K562 (cell line): ENCODE results near the gene MARCHF7.

Experiments
- EZH2 ChIP-seq: IDR thresholded peaks from 2 replicates; pipeline ENCODE4 v1.6.1; 2012; ENCODE audit warnings: low read depth, mild to moderate bottlenecking, inconsistent platforms, low read length, borderline replicate concordance
- MTA2 ChIP-seq: fragments of 450-650 bp; IDR thresholded peaks from 2 replicates; pipeline ENCODE4 v1.6.1; 2016; ENCODE audit warnings: low read depth
- MTA3 ChIP-seq: fragments of 450-650 bp; formaldehyde crosslinking; IDR thresholded peaks from 2 replicates; pipeline ENCODE4 v1.6.1; 2017; ENCODE audit warnings: mild to moderate bottlenecking, borderline replicate concordance
- RAD21 ChIP-seq, 2 experiments: fragments of 250-450 bp in 1 of 2; fragments of 450-650 bp in 1 of 2; sonication (Bioruptor Pico) in 1 of 2; formaldehyde crosslinking in 1 of 2; IDR thresholded peaks in 1 of 2; conservative IDR thresholded peaks in 1 of 2; 2 replicates each; pipeline versions ENCODE4 v1.4.0 to v1.8.0; 2020 to 2022; ENCODE audit warnings: mild to moderate bottlenecking in 2 of 2, moderate library complexity in 1 of 2
- SREBF2 ChIP-seq: sonication (generic); formaldehyde crosslinking; IDR thresholded peaks from 2 replicates; pipeline ENCODE4 v1.4.0; 2020; ENCODE audit warnings: mild to moderate bottlenecking, missing genetic modification reagents
- TAF1 ChIP-seq: IDR thresholded peaks from 2 replicates; pipeline ENCODE4 v1.6.1; 2011; ENCODE audit warnings: mild to moderate bottlenecking, low read length, moderate library complexity; ENCODE audit not compliant: insufficient read depth, control insufficient read depth, severe bottlenecking; ENCODE audit errors: extremely low read depth
- ZBED1 ChIP-seq: IDR thresholded peaks from 2 replicates; pipeline ENCODE4 v1.6.1; 2014
- ZNF324 ChIP-seq: fragments of 250-450 bp; sonication (Bioruptor Pico); IDR thresholded peaks from 2 replicates; pipeline ENCODE4 v1.4.0; 2020; ENCODE audit warnings: mild to moderate bottlenecking
- TF ChIP-seq, protein P1 (sequence below), 3 experiments: IDR thresholded peaks in 2 of 3; conservative IDR thresholded peaks in 1 of 3; 2 replicates each; pipeline ENCODE4 v1.5.1; 2011 to 2012; ENCODE audit warnings: low read length in 3 of 3, mild to moderate bottlenecking in 3 of 3, control low read depth in 2 of 3, improper control_type of control experiment in 1 of 3, inconsistent platforms in 1 of 3, low read depth in 1 of 3, mixed read lengths in 1 of 3, moderate library complexity in 1 of 3; ENCODE audit not compliant: insufficient read depth in 2 of 3

DNA sequence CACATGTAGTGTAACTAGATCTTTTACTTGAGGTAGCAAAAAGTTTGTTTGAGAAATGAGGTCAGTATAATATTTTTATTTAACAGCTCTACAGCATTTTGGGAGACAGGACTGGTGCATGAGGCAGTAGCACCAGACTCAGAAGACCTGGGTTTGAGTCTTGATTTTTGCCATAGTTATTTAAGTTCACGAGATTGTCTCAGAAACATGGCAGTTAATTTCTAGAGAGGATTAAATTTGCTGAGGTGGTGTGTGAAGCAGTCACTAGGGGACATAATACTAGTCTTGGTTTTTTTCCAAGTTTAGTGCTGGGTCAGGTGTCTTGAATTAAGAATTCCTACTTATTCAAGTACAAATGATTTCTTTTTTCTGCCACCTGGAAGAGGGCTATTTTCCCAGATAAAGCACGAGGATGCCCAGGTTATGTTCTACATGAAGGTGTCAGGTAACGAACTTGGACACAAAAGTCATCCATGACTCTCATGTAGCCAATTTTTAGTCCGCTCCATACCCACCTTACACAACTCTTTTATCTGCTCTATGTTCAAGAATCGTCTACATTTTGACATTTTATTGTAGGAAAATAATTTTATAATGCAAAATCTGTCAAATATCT lies 1.4 kb downstream of the MARCHF7 start:
- TF ChIP-seq, protein P1, sequence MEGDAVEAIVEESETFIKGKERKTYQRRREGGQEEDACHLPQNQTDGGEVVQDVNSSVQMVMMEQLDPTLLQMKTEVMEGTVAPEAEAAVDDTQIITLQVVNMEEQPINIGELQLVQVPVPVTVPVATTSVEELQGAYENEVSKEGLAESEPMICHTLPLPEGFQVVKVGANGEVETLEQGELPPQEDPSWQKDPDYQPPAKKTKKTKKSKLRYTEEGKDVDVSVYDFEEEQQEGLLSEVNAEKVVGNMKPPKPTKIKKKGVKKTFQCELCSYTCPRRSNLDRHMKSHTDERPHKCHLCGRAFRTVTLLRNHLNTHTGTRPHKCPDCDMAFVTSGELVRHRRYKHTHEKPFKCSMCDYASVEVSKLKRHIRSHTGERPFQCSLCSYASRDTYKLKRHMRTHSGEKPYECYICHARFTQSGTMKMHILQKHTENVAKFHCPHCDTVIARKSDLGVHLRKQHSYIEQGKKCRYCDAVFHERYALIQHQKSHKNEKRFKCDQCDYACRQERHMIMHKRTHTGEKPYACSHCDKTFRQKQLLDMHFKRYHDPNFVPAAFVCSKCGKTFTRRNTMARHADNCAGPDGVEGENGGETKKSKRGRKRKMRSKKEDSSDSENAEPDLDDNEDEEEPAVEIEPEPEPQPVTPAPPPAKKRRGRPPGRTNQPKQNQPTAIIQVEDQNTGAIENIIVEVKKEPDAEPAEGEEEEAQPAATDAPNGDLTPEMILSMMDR (IDR thresholded peaks at IDR 0.05 in 2 of 3, conservative IDR thresholded peaks at IDR 0.05 in 1 of 3; ENCODE audit: insufficient read depth in 2 of 3, low read depth in 1 of 3, low read length in 3 of 3), result no peak
- TF ChIP-seq MTA2 (no peak), SREBF2 (no peak), EZH2 (no peak), ZBED1 (no peak), MTA3 (no peak), RAD21 (CRISPR knock-in tag; conservative IDR thresholded peaks at IDR 0.05 in 1 of 2, IDR thresholded peaks at IDR 0.05 in 1 of 2) (no peak), ZNF324 (CRISPR knock-in tag) (no peak), TAF1 (no peak)
